GM18868 (cell line): ENCODE results near the gene MBOAT2.

Experiments
- ATAC-seq: cut with Tn5 transposase; IDR thresholded peaks from one replicate; pipeline ENCODE4 v1.9.1; 2021; ENCODE audit warnings: mild to moderate bottlenecking, moderate library complexity; ENCODE audit not compliant: unreplicated experiment

The MBOAT2 gene

GRCh38 chr2:8833853-8834252 is 169.6 kb downstream of the MBOAT2 start:
- no peak for ATAC-seq

- ATAC-seq: no peak
These were observed 172.0 kb downstream of the MBOAT2 start for GRCh38 chr2:8831516-8831915.

DNA sequence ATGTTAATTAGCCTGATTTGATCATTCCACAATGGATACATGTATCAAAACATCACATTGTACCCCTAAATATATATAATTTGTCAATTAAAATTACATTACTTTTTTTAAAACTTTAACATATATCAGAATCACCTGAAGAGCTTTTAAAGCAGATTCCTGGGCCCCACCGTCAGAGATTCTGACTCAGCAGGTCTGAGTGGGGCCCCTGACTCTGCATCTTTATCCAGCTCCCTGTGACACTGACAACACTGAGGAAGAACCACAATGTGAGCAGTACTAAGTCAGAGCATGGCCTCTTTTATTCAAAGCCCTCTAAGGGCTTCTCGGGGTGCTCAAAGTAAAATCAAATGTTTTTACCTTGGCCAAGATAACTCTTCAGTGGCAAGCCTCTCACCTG is 175.8 kb downstream of the MBOAT2 start:
- no peak for ATAC-seq

DNA sequence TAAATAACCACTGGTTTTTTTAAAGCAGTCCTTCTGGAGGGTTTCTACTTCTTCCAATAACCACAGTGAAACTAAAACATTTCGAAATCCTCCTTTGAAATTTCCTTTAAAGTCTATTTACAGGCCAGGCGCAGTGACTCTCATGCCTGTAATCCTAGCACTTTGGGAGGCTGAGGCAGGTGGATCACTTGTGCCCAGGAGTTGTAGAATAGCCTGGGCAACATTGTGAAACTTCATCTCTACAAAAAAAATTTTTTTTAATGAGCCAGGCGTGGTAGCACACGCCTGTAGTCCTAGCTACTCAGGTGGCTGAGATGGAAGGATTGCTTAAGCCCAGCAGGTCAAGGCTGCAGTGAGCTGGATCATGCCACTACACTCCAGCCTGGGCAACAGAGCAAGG is 181.3 kb downstream of the MBOAT2 start:
- ATAC-seq: no peak

DNA sequence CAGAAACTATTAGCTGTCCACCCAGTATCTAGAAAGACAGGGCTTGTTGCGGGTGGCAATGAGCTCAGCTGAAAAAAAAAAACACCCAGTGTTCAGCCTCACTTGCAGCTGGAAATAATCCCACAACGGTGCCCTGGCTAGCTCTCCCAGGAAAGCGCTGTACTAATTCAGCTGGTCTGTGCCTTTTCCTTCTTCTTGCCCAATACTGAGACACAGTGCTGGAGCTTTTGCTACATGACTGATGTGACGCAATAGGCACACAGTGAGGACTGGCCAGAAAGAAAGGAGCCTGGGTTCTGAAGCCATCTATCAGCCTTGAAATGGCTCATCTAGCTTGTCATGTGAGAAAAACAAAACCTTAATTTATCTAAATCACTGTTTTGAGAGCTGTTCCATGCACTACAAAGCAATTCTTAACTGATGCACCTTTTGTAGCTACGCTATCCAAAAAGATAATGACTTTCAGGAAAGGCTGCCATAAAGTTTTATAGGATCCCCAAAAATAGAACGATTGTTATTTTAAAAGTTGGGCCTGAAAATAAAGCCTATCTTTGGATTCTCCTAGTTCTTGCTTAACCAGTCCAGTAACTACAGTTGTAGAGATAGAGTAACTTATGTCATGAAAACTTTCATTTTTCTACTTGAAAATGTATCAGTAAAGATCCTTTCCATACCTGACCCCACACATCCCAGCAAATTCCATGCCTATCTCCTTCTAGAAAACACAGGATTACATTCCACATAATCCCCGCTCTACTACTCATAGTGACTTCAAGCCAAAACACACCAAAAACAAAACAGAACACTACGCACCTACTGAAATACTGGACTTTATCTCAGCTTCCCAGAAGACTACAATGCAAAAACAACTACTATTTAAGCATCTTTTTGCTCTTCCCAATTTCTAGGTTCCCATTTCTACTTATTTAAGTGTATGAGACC is 181.9 kb downstream of the MBOAT2 start:
- no peak for ATAC-seq

DNA sequence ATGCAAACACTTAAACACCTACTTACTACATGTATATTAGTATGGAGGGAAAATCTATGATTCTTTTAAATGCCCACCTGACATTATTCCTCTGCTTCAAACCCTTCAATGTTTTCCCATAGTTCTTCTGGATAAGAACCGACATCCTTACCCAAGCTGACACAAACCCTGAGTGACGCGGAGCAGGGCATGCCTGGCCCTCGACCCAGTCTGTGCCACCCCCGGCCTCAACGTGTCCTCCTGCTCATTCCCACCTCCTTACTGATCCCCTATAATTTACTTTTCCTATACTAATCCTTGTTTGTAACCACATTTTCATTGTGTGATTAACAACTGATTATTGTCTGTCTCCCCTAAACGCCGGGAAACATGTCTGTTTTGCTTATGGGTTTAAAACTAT is 183.5 kb downstream of the MBOAT2 start:
- ATAC-seq: no peak

DNA sequence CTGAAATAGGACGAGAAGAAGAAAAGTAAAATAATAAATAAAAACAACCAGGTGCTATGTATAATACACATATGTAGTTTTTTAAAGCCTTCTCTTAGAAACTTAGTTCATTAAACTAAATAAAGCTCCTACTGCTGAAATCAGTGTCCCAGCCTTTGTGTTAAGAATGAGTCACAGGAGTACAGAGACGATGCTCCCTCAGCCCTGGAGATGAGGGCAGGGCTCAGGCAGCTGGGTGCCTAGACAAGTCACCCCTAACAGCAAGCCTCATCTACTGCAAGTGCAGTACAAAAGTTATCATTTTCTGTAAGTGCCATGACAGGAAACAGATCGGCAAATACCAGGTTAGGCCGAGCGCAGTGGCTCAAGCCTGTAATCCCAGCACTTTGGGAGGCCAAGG is 184.3 kb downstream of the MBOAT2 start:
- no peak for ATAC-seq

- no peak for ATAC-seq
These were observed 186.3 kb downstream of the MBOAT2 start for GRCh38 chr2:8817221-8817620.

DNA sequence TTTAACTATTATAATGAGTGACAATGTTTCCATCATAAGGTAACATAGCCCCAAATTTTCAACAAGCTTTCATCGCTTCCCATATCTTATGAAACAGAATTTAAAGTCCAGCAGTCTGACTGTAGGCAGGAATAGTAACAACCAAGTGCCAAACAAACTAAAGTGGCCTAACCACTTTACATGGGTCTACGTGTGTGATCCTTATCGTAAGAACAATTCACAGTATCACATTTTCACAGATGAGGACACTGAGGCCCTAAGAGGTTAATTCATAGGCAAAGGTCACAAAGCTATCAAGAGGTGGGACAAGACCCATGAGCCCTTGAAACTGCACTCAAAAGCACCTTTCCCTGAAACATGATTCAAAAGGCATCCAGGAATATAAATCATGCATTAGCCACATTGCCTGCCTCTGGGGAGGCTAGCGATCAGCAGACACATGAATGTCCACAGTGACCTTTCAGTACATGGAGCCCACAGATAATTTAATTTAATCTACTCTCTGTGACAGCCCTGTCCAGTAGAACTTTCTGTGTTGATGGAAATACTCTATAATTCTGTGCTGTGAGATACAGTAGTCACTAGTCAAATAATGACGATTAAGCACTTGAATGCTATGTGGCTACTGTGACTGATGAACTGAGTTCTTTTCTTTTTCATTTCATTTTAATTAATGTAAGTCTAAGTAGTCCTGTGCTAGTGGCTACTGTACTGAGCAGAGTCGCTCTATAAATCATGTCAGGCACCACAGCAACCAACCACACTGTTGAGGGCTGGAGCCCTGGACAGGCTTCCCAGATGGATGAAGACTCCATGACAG is 196.4 kb downstream of the MBOAT2 start:
- no peak for ATAC-seq

- no peak for ATAC-seq
These were observed 197.9 kb downstream of the MBOAT2 start for GRCh38 chr2:8805278-8806210.

- ATAC-seq: peak; percentile 100
These were observed 199.7 kb downstream of the MBOAT2 start for GRCh38 chr2:8803658-8804379.

DNA sequence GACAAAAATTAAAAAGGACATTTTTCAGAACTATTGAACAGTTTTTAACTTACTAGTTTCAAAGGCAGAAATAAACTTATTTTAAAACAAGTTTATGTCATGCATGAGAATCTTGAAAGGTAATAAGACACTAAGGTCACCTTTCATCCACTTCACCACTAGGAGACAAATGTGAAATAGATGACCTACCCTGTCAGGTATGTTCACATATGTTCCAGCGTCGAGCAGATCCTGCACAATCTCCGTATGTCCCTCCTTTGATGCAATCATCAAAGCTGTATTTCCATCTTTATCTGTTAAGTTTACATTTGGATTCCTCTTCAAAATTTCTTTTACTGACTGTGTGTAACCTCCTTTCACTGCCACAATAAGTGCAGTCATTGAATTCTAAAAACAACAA is 200.7 kb downstream of the MBOAT2 start:
- ATAC-seq: no peak
